ENCODE measurements around the gene PCSK6.

DNA sequence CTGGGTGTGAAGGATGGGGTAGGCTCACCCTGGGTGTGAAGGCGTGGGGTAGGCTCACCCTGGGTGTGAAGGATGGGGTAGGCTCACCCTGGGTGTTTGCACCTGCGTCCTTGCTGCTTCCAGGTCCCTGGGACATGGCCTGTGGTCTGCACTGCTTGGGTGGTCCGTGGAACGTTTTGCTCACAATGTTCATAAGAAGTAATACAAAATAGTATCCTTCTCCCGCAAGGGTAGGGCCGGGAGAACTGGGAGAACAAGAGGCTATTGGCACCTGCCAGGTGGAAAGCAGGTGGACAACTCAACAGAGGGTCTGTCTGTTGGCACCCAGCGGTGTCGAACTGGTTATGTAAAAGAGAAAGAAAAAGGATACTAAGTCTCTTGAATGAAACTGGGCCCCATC, 17.0 kb upstream of the PCSK6 start:
- TF ChIP-seq EZH2 (IDR thresholded peaks at IDR 0.05; ENCODE audit: low read depth) = no peak
- TF ChIP-seq, protein P1, sequence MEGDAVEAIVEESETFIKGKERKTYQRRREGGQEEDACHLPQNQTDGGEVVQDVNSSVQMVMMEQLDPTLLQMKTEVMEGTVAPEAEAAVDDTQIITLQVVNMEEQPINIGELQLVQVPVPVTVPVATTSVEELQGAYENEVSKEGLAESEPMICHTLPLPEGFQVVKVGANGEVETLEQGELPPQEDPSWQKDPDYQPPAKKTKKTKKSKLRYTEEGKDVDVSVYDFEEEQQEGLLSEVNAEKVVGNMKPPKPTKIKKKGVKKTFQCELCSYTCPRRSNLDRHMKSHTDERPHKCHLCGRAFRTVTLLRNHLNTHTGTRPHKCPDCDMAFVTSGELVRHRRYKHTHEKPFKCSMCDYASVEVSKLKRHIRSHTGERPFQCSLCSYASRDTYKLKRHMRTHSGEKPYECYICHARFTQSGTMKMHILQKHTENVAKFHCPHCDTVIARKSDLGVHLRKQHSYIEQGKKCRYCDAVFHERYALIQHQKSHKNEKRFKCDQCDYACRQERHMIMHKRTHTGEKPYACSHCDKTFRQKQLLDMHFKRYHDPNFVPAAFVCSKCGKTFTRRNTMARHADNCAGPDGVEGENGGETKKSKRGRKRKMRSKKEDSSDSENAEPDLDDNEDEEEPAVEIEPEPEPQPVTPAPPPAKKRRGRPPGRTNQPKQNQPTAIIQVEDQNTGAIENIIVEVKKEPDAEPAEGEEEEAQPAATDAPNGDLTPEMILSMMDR (conservative IDR thresholded peaks at IDR 0.05) = no peak
